ENCODE data around the gene SYNJ2. TPM values are rescaled to one million over a fixed set of nuclear protein-coding genes. Genes with fewer than 3 reads are reported as not detected.
A peak's percentile ranks its signal among the peaks of the same experiment; 100 is the strongest.

Gene SYNJ2
- total RNA-seq, 1 donor from 2014 or later: 4.5 TPM

DNA sequence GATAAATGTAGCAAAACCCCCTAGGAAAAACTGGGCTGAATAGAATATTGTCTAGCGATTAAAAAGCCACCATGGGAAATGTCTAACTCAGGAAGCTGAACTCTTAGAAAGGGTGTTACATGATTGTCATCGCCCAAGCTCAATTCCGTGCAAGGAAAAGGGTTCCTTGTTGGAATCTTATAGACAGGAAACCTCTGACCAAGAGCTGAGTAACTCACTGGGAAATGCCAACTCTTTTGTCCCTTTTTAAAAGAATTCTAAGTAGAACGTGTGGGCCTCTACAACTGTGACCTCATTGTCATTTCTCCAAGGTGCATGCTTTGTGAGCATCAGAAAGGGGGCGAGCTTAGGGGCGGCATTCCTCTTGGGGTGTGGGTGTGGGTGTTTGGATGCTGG is 88.1 kb downstream of the SYNJ2 start:
- DNase-seq (no peak), ATAC-seq (no peak)
- H3K4me3 ChIP-seq: no peak overlapping the region
- no peaks in the 10 kb centered on the region for H3K27me3 ChIP-seq (ENCODE audit: low read depth)
- H3K36me3 ChIP-seq: peaks cover 4% of the 10 kb centered on the region
- no peaks in the 10 kb centered on the region for H3K9me3 ChIP-seq
- peaks cover 14% of the 10 kb centered on the region for H3K4me1 ChIP-seq
- H3K27ac ChIP-seq: no peak overlapping the region
- intact Hi-C loops (cut with DNase I): loop anchor here (10.0 kb wide), 1 partner anchor 315 kb away; no protein-coding TSS in a partner anchor
- TF ChIP-seq, protein P1, sequence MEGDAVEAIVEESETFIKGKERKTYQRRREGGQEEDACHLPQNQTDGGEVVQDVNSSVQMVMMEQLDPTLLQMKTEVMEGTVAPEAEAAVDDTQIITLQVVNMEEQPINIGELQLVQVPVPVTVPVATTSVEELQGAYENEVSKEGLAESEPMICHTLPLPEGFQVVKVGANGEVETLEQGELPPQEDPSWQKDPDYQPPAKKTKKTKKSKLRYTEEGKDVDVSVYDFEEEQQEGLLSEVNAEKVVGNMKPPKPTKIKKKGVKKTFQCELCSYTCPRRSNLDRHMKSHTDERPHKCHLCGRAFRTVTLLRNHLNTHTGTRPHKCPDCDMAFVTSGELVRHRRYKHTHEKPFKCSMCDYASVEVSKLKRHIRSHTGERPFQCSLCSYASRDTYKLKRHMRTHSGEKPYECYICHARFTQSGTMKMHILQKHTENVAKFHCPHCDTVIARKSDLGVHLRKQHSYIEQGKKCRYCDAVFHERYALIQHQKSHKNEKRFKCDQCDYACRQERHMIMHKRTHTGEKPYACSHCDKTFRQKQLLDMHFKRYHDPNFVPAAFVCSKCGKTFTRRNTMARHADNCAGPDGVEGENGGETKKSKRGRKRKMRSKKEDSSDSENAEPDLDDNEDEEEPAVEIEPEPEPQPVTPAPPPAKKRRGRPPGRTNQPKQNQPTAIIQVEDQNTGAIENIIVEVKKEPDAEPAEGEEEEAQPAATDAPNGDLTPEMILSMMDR (IDR thresholded peaks at IDR 0.05): no peak

DNA sequence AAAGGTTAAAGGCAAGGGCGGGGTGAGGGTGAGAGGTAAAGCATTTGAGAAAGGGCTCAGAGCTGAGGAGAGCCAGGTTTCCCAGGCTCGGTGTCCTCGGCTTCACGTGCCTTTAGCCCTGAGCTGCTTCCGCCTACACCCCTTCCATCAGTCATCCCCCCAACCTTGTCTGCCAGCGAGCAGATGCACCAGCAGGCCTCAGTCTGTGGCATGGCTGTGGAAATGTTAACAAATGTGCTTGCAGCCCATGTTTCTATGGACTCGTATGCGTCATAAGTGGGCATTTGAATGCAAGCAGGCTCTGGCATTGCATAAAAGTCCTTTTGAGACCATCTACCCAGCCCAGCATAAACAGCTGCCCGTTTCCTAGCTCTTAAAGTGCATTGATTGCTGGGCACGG is 88.8 kb downstream of the SYNJ2 start:
- H3K27ac ChIP-seq: no peak overlapping the region
- TF ChIP-seq, protein P1 (IDR thresholded peaks at IDR 0.05): no peak
- peaks cover 14% of the 10 kb centered on the region for H3K4me1 ChIP-seq
- peaks cover 6% of the 10 kb centered on the region for H3K36me3 ChIP-seq
- intact Hi-C loops (cut with DNase I): loop anchor here (10.0 kb wide), 1 partner anchor 316 kb away; no protein-coding TSS in a partner anchor
- no peaks in the 10 kb centered on the region for H3K9me3 ChIP-seq
- no peak overlapping the region for H3K4me3 ChIP-seq
- H3K27me3 ChIP-seq (ENCODE audit: low read depth): no peaks in the 10 kb centered on the region
- ATAC-seq (no peak), DNase-seq (no peak)

DNA sequence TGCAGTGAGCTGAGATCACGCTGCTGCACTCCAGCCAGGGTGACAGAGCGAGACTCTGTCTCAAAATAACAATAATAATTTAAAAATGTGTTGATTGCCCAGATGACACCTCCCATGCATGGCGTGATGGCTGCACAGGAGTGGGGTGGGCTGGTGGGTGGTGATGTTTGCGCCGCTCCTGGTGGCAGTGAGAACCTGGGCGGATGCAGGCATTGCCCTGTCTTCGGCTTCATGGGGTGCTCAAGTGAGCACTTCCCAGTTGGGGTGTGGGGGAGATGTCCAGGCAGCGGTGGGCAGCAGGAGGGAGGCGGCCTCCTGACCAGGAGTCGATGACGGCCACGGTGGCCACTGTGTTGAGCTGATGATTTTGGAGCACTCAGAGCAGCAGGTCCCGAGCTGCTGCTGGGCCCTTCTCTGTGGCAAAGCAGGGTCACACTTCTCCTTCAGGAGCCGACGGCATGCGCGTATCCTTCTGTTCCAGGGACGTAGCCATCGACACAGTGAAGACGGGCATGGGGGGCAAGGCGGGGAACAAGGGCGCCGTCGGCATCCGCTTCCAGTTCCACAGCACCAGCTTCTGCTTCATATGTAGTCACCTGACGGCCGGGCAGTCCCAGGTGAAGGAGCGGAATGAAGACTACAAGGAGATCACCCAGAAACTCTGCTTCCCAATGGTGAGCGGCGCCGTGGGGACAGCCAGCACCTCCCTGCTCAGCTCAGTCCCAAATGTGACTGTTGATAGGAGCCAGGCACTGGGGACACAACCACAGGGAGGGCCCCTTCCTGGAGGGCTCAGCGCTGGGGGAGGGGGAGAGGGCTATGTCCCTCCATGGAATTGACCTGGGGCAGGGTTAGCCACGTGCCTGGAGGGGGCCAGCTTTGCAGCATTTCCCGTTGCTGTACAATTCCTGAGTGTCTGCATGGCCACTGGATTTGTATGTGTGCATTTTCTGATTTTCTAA is 89.7 kb downstream of the SYNJ2 start:
- H3K27ac ChIP-seq: no peak overlapping the region
- DNase-seq (no peak), ATAC-seq (no peak)
- no peak overlapping the region for H3K4me3 ChIP-seq
- TF ChIP-seq, protein P1 (IDR thresholded peaks at IDR 0.05): no peak
- peaks cover 14% of the 10 kb centered on the region for H3K4me1 ChIP-seq
- H3K36me3 ChIP-seq: peaks cover 6% of the 10 kb centered on the region
- intact Hi-C loops (cut with DNase I): loop anchor here (10.0 kb wide), 1 partner anchor 317 kb away; no protein-coding TSS in a partner anchor
- H3K9me3 ChIP-seq: no peaks in the 10 kb centered on the region
- no peaks in the 10 kb centered on the region for H3K27me3 ChIP-seq (ENCODE audit: low read depth)

DNA sequence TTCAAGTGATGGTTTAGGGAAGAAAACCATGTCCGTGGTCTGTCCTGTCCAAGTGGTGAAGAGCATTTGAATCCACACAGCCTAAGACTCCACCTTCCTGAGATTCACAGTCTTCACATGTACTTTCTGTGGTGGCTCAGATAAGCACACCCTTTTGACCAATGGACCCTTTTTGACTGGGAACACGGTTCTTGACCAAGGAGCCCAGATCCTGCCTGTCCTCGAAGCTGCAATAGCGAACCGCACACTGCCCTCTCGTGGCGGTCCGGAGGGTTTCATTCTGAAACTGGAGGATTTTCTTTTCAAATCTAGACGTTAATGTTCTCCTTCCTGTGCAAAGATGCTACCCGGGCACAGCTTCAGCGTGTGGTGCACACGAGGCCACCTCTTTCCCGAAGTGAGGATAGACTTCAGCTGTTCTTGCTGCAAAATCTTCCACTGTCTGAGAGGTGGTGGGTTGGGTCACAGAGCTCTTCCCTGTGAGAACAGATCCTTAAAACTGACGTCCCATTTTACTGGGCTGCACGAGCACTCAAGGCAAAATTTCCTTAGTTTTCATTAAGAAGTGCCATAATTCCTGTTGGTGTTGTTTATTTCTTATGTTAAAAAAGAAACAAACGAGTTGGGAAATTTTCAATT is 90.5 kb downstream of the SYNJ2 start:
- H3K27me3 ChIP-seq (ENCODE audit: low read depth): no peaks in the 10 kb centered on the region
- peaks cover 6% of the 10 kb centered on the region for H3K36me3 ChIP-seq
- ATAC-seq: peak; percentile 60 to 70
- H3K9me3 ChIP-seq: no peaks in the 10 kb centered on the region
- peaks cover 14% of the 10 kb centered on the region for H3K4me1 ChIP-seq
- no peak overlapping the region for H3K4me3 ChIP-seq
- DNase-seq: peak; percentile 79
- intact Hi-C loops (cut with DNase I): loop anchor here (10.0 kb wide), 1 partner anchor 317 kb away; no protein-coding TSS in a partner anchor
- no peak overlapping the region for H3K27ac ChIP-seq
- TF ChIP-seq, protein P1 (IDR thresholded peaks at IDR 0.05): peak; percentile 79

DNA sequence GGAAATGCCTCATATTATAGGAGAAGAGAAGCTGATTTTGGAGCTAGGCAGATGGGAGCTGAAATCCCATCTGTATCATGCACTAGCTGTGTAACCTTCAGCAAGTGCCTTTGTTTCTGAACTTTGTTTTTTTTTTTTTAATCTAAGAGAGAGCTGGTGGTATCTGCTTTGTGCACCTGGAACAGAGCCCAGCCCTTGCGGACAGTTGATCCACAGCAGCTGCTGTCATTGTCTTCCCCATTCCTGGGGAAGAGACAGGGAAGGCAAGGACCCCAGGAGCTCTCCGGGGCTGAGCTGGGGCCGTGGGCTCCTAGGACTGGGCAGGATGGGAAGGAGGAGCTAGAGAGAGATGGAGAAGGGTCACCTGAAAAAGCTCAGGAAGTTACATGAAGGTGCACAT is 92.1 kb downstream of the SYNJ2 start:
- H3K4me1 ChIP-seq: peaks cover 10% of the 10 kb centered on the region
- intact Hi-C loops (cut with DNase I): loop anchor here (10.0 kb wide), 1 partner anchor 319 kb away; no protein-coding TSS in a partner anchor
- no peaks in the 10 kb centered on the region for H3K27me3 ChIP-seq (ENCODE audit: low read depth)
- peaks cover 13% of the 10 kb centered on the region for H3K36me3 ChIP-seq
- ATAC-seq (no peak), DNase-seq (no peak)
- H3K4me3 ChIP-seq: no peak overlapping the region
- no peaks in the 10 kb centered on the region for H3K9me3 ChIP-seq
- TF ChIP-seq, protein P1 (IDR thresholded peaks at IDR 0.05): no peak
- H3K27ac ChIP-seq: no peak overlapping the region
